ENCODE measurements around the gene APC2. TPM values are rescaled to one million over a fixed set of nuclear protein-coding genes. Genes with fewer than 3 reads are reported as not detected.

APC2 gene
- total RNA-seq, 1 donor from 2014 or later: under 0.01 TPM

DNA sequence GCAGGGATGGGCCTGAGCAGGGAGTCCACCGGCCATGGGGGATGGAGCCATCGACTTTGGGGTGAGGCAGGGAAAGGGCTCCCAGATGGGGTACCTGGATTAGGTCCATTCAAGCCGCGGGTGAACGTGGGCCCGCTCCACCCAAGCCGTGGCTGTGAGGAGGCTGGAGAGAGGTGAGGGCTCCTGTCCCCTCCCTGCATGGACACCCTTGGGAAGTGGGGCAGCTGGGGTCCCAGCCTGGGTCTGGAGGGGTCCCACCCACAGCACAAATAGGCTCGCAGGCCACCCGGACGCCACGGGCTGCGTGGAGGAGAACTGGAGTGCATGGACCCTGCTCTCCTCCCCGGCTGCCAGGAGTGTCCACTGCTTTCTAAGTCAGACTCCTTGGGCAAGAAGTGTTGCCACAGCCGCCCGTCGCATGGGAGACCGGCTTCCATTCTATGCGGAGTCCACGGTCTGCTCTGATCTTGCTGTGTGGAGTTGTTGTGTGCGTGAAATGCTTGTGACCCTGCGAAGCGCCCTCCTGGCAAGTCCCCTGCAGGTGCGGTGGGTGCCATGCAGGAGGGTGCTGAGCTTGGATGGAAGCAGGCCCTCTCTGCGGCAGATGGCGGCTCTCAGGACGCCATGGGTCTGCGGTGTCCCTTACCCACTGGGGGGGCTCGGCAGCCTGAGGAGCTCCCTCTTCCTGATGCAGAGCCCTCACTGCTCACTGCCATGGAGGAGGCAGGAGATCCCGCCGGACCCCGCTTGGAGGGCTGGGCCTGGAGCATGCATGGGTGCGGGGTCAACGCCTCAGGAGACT, 40.5 kb upstream of the APC2 start:
- FAIRE-seq (no peak), DNase-seq (ENCODE audit: low read depth) (no peak)
- Histone ChIP-seq H3K36me3 (ENCODE audit: control insufficient read depth, insufficient read depth, low read length) (peaks cover 20% of the 10 kb centered on the region), H3K27me3 (ENCODE audit: control insufficient read depth, insufficient read depth, low read length) (no peaks in the 10 kb centered on the region), H3K4me3 (ENCODE audit: low read depth, low read length) (peak overlapping the region; percentile 88)
- TF ChIP-seq, protein P1, sequence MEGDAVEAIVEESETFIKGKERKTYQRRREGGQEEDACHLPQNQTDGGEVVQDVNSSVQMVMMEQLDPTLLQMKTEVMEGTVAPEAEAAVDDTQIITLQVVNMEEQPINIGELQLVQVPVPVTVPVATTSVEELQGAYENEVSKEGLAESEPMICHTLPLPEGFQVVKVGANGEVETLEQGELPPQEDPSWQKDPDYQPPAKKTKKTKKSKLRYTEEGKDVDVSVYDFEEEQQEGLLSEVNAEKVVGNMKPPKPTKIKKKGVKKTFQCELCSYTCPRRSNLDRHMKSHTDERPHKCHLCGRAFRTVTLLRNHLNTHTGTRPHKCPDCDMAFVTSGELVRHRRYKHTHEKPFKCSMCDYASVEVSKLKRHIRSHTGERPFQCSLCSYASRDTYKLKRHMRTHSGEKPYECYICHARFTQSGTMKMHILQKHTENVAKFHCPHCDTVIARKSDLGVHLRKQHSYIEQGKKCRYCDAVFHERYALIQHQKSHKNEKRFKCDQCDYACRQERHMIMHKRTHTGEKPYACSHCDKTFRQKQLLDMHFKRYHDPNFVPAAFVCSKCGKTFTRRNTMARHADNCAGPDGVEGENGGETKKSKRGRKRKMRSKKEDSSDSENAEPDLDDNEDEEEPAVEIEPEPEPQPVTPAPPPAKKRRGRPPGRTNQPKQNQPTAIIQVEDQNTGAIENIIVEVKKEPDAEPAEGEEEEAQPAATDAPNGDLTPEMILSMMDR (IDR thresholded peaks at IDR 0.05; ENCODE audit: insufficient read depth, low read length, severe bottlenecking): no peak

DNA sequence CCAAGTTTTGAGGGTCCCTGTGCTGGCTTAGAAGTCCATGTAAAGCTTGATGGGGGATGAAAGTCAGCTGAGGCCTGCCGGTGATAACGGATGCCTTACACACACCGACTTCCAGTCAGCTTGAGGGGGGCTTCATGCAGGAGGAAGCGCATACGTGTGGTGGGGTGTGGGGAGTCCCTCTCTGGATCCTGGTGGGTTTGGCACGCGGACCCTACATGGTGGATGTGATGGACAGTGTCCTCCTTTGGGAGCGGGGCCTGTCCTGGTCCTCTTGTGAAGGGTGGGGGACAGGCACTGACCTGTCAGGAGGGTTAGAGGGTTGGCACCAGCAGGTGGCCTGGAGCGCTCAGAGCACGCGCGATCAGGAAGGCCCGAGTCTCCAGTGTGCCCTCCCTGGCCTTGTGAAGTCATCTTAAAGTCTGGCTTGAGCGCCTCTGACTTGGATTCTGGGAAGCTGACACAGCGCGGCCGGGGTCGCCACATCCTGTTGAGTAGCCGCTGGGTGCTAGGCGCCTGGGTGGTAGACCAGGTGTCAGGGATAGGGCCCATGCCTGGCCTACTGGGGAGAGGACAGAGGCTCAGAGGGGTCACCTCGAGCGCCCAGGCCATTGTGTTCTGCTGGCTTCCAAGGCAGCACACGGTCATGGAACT, 39.7 kb upstream of the APC2 start:
- FAIRE-seq (no peak), DNase-seq (ENCODE audit: low read depth) (no peak)
- H3K4me3 ChIP-seq (ENCODE audit: low read depth, low read length): no peak overlapping the region
- H3K36me3 ChIP-seq (ENCODE audit: control insufficient read depth, insufficient read depth, low read length): peaks cover 20% of the 10 kb centered on the region
- TF ChIP-seq, protein P1 (IDR thresholded peaks at IDR 0.05; ENCODE audit: insufficient read depth, low read length, severe bottlenecking): no peak
- H3K27me3 ChIP-seq (ENCODE audit: control insufficient read depth, insufficient read depth, low read length): no peaks in the 10 kb centered on the region

DNA sequence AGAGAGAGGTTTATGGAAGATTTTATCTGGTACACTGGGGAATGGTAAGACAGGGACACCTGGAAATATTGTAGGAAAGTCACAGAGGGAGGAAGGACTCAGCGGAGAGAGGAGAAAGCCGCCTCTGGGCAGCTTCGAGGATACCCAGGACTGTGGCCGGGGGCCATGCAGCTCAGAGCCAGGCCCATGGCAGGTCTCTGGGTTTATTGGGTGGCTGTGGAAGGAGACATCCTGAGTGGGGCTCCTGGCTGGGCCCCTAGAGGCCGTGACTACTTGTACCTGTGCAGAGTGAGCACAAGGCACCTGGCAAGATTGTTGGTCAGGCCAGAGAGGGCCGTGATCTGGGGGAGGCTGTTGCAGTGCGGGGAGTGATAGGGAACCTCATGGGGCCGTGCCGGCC, 39.1 kb upstream of the APC2 start:
- no peak for FAIRE-seq
- peaks cover 20% of the 10 kb centered on the region for H3K36me3 ChIP-seq (ENCODE audit: control insufficient read depth, insufficient read depth, low read length)
- no peaks in the 10 kb centered on the region for H3K27me3 ChIP-seq (ENCODE audit: control insufficient read depth, insufficient read depth, low read length)
- H3K4me3 ChIP-seq (ENCODE audit: low read depth, low read length): no peak overlapping the region
- TF ChIP-seq, protein P1 (IDR thresholded peaks at IDR 0.05; ENCODE audit: insufficient read depth, low read length, severe bottlenecking): no peak
- no peak for DNase-seq (ENCODE audit: low read depth)

DNA sequence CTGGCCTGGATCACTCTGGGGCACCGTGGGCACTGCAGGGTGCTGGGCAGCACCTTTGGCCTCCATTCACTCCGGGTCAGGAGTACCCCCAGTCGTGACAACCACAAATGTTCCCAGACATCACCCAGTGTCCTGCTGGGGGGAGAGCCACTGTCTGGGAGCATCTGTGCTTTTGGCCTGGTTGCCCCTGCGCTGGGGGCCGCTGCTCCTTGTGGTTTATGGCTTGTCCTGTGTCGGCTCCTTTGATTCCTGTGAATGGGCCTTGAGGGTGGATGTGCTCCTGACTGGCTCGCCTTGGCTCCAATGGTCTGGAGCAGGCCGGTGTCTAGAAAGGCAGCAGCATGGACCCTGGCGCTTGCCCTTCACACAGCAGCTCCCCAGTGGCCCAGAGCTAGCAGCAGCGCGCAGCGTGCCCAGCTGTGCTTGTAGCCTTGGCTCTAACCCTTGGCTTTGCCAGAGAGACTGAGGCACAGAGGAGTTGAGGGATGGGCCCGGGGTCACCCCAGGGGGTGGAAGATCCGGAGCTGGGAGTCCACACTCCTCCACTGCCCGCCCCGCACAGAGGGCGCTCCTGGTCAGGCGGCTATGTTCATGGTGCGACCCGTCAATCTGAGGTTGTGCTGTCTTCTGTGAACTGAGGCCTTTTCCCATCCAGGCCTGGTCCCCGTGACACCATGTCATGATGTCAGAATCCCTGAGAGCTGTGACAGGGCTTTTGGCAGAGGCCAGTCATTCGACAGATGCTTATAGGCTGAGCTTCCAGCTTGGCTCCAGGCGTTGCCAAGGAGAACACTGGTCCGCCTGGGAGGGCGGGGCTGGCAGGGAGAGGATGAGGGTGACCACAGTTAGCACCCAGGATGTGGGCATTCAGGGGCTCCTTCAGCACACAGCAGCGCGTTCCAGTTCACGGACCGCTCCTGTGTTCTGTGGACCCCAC, 38.4 kb upstream of the APC2 start:
- peak; percentile 76 for FAIRE-seq
- Histone ChIP-seq H3K27me3 (ENCODE audit: control insufficient read depth, insufficient read depth, low read length) (no peaks in the 10 kb centered on the region), H3K4me3 (ENCODE audit: low read depth, low read length) (no peak overlapping the region)

DNA sequence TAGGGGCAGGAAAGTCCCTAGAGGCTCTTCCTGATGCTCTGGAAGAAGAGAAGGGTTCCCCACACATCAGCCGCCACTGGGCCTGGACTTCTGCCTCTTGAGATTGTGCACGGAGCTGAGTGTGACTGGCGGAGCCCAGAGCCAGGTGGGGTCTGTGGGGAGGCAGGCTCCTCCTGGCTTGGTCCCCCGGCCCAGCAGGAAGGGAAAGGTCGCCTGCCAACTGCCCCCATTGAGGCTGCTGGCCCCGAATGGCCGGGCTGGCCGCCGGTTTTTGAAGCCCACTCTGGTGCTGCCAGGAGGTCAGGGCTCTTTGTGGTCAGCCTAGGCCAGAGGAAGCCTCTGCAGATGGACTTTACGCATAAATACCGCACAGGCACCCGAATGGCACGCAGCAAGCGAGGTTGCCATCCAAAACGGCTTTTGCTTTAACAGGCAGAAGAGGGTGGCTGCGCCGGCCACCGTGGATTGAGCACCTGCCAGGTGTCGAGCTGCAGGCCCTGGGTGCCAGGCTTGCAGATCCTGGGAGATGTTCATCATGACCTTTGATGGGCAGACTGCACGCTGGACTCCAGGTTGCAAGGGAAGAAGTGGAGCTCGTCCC, 37.5 kb upstream of the APC2 start:
- peaks cover 24% of the 10 kb centered on the region for H3K36me3 ChIP-seq (ENCODE audit: control insufficient read depth, insufficient read depth, low read length)
- TF ChIP-seq, protein P1 (IDR thresholded peaks at IDR 0.05; ENCODE audit: insufficient read depth, low read length, severe bottlenecking): no peak

More for the DNA sequence above, 38.4 kb upstream of the APC2 start:
- TF ChIP-seq, protein P1 (IDR thresholded peaks at IDR 0.05; ENCODE audit: insufficient read depth, low read length, severe bottlenecking): no peak
- peaks cover 20% of the 10 kb centered on the region for H3K36me3 ChIP-seq (ENCODE audit: control insufficient read depth, insufficient read depth, low read length)
- DNase-seq (ENCODE audit: low read depth): no peak

More for the DNA sequence above, 37.5 kb upstream of the APC2 start:
- Histone ChIP-seq H3K4me3 (ENCODE audit: low read depth, low read length) (no peak overlapping the region), H3K27me3 (ENCODE audit: control insufficient read depth, insufficient read depth, low read length) (no peaks in the 10 kb centered on the region)
- no peak for DNase-seq (ENCODE audit: low read depth)
- no peak for FAIRE-seq

Measured in bronchial epithelial cell (primary cell).